GM23248 (cell line): ENCODE results near the gene TLCD2. TPM values are rescaled to one million over a fixed set of nuclear protein-coding genes. Genes with fewer than 3 reads are reported as not detected.
A peak's percentile ranks its signal among the peaks of the same experiment; 100 is the strongest.
"Not testable (repeated sequence)": the region's sequence is repeated elsewhere in the genome, so short reads cannot be mapped to it uniquely, and the experiment has no call there.

Source experiments
- DNase-seq: peaks from one replicate; pipeline ENCODE4 v3.0.0-alpha.2; 2015
- H2AFZ ChIP-seq: fragments of 200-600 bp; sonication (generic); 2 replicates; pipeline ENCODE4 v1.6.1; 2016; ENCODE audit warnings: antibody characterized with exemption
- H3F3A ChIP-seq: fragments of 200-600 bp; sonication (generic); 2 replicates; pipeline ENCODE4 v1.6.1; 2016; ENCODE audit warnings: mild to moderate bottlenecking, antibody characterized with exemption, mixed run types; ENCODE audit not compliant: insufficient read depth
- H3K27ac ChIP-seq: fragments of 200-600 bp; sonication (generic); 2 replicates; pipeline ENCODE4 v1.5.1; 2016; ENCODE audit warnings: mild to moderate bottlenecking
- H3K27me3 ChIP-seq: fragments of 200-600 bp; sonication (generic); replicated peaks from 2 replicates; pipeline ENCODE4 v1.6.1; 2016; ENCODE audit warnings: mild to moderate bottlenecking; ENCODE audit not compliant: insufficient read depth
- H3K36me3 ChIP-seq: fragments of 200-600 bp; sonication (generic); 2 replicates; pipeline ENCODE4 v1.6.1; 2016; ENCODE audit warnings: low read depth, mild to moderate bottlenecking
- H3K4me1 ChIP-seq: fragments of 200-600 bp; sonication (generic); 2 replicates; pipeline ENCODE4 v1.6.1; 2016; ENCODE audit warnings: mild to moderate bottlenecking; ENCODE audit not compliant: insufficient read depth
- H3K4me2 ChIP-seq: fragments of 200-600 bp; sonication (generic); one replicate; pipeline ENCODE4 v1.6.1; 2016; ENCODE audit warnings: mild to moderate bottlenecking; ENCODE audit not compliant: unreplicated experiment
- H3K4me3 ChIP-seq: fragments of 200-600 bp; sonication (generic); 2 replicates; pipeline ENCODE4 v1.5.1; 2016; ENCODE audit warnings: mild to moderate bottlenecking
- H3K79me2 ChIP-seq: fragments of 200-600 bp; sonication (generic); 2 replicates; pipeline ENCODE4 v1.6.1; 2016; ENCODE audit warnings: mild to moderate bottlenecking; ENCODE audit not compliant: insufficient read depth
- H3K9ac ChIP-seq: fragments of 200-600 bp; sonication (generic); 2 replicates; pipeline ENCODE4 v1.6.1; 2016; ENCODE audit warnings: mild to moderate bottlenecking
- H3K9me2 ChIP-seq: fragments of 200-600 bp; sonication (generic); 2 replicates; pipeline ENCODE4 v1.6.1; 2016; ENCODE audit warnings: mixed run types, mild to moderate bottlenecking, moderate library complexity; ENCODE audit not compliant: insufficient read depth
- H3K9me3 ChIP-seq: fragments of 200-600 bp; sonication (generic); one replicate; pipeline ENCODE4 v1.6.1; 2017; ENCODE audit warnings: low read depth
- H4K20me1 ChIP-seq: fragments of 200-600 bp; sonication (generic); 2 replicates; pipeline ENCODE4 v1.6.0; 2016; ENCODE audit not compliant: insufficient read depth
- EZH2 ChIP-seq: fragments of 200-600 bp; sonication (generic); IDR thresholded peaks from 2 replicates; pipeline ENCODE4 v1.6.1; 2018; ENCODE audit warnings: antibody characterized with exemption, mild to moderate bottlenecking; ENCODE audit not compliant: insufficient read depth, poor library complexity, severe bottlenecking
- EZH2phosphoT487 ChIP-seq: fragments of 200-600 bp; sonication (generic); IDR thresholded peaks from 2 replicates; pipeline ENCODE4 v1.6.1; 2018; ENCODE audit warnings: antibody characterized with exemption, moderate library complexity, mild to moderate bottlenecking, low read depth; ENCODE audit not compliant: insufficient read depth
- WGBS, 2 experiments: methylation state at CpG; one replicate each; pipeline ENCODE4 v1.1.6; 2015 to 2017; ENCODE audit warnings: low lambda C conversion rate in 2 of 2, low coverage in 1 of 2; ENCODE audit errors: missing lambda C conversion rate in 2 of 2; 5-methylcytosine and 5-hydroxymethylcytosine counted together
- in situ Hi-C: fragments of 300-500 bp; cut with MboI; formaldehyde crosslinking; loops from 2 replicates; pipeline ENCODE4 v1.15.0; 2020
- polyA plus RNA-seq: library from polyadenylated mRNA; unstranded; fragments of >200 nt; fragmentation: Nextera tagmentation; extraction: Ambion mirVana; gene quantifications from 2 replicates; pipeline ENCODE4 v1.2.1, GENCODE V29; 2016
- total RNA-seq: library from RNA; depleted of rRNA; stranded (reverse); fragments of >200 nt; shearing (Covaris generic); gene quantifications from 2 replicates; pipeline ENCODE4 v1.2.3, GENCODE V29; 2014

Gene TLCD2
- total and polyA plus RNA-seq, 2 experiments from 2014 or later: 2.2 to 2.4 TPM

DNA sequence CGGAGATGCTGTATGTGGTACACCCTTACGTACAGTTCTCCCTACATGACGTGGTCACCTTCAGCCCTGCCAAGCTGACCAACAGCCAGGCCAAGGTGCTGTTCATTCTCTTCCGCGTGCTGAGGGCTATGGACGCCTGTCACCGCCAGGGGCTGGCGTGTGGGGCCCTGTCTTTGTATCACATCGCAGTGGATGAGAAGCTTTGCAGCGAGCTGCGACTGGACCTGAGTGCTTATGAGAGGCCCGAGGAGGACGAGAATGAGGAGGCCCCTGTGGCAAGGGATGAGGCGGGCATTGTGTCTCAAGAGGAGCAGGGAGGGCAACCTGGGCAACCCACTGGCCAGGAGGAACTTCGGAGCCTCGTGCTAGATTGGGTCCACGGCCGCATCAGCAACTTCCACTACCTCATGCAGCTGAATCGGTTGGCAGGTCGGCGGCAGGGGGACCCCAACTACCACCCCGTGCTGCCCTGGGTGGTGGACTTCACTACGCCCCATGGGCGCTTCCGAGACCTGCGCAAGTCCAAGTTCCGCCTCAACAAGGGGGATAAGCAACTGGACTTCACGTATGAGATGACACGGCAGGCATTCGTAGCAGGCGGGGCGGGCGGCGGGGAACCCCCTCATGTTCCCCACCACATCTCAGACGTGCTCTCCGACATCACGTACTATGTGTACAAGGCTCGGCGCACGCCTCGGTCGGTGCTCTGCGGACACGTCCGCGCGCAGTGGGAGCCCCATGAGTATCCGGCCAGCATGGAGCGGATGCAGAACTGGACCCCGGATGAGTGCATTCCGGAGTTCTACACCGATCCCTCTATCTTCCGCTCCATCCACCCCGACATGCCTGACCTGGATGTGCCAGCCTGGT, 15.7 kb upstream of the TLCD2 start:
- H3K4me1 ChIP-seq: peaks cover 6% of the 10 kb centered on the region; the same call in 1 of the 2 replicates
- H3F3A ChIP-seq: peaks cover 12% of the 10 kb centered on the region
- in situ Hi-C loops: loop anchor here (10.0 kb wide), 1 partner anchor 59 kb away; no protein-coding TSS in a partner anchor
- H3K9me2 ChIP-seq: no peaks in the 10 kb centered on the region
- DNase-seq: no peak
- TF ChIP-seq EZH2phosphoT487: no peak
- TF ChIP-seq EZH2: no peak
- H3K4me2 ChIP-seq: peak overlapping the region; percentile 85
- no peaks in the 10 kb centered on the region for H4K20me1 ChIP-seq
- no peak overlapping the region for H3K27ac ChIP-seq
- H3K9ac ChIP-seq: no peak overlapping the region
- H3K79me2 ChIP-seq: peaks cover 18% of the 10 kb centered on the region
- H3K27me3 ChIP-seq: no peaks in the 10 kb centered on the region
- H3K36me3 ChIP-seq: no peaks in the 10 kb centered on the region
- H3K9me3 ChIP-seq: no peaks in the 10 kb centered on the region
- no peak overlapping the region for H2AFZ ChIP-seq
- H3K4me3 ChIP-seq: peak overlapping the region; percentile 70
- 93 to 96% methylated on average over 52 to 54 of the region's 54 CpGs for WGBS, 2 experiments

DNA sequence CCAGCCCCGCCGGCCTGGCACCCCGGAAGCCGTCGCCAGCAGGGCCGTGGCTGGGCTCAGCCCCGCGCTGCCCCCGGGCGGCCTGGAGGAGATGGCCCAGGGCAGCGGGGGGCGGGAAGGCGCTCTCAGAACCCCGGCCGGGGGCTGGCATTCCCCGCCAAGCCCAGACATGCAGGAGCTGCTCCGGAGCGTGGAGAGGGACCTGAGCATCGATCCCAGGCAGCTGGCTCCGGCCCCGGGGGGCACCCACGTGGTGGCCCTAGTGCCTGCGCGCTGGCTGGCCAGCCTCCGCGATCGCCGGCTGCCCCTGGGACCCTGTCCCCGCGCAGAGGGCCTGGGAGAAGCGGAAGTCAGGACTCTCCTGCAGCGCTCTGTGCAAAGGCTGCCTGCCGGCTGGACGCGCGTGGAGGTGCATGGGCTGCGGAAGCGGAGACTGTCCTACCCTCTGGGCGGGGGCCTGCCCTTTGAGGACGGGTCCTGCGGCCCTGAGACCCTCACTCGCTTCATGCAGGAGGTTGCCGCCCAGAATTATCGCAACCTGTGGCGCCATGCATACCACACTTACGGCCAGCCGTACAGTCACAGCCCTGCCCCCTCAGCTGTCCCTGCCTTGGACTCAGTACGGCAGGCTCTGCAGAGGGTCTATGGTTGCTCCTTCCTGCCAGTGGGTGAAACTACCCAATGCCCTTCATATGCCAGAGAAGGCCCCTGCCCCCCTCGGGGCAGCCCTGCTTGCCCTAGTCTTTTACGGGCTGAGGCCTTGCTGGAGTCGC, 14.9 kb upstream of the TLCD2 start:
- peak overlapping the region; percentile 85 for H3K4me2 ChIP-seq
- in situ Hi-C loops: loop anchor here (10.0 kb wide), 1 partner anchor 60 kb away; no protein-coding TSS in a partner anchor
- H3K9ac ChIP-seq: peak overlapping the region; percentile 84
- H3F3A ChIP-seq: peaks cover 12% of the 10 kb centered on the region
- H3K4me3 ChIP-seq: peak overlapping the region; percentile 70
- DNase-seq: no peak
- H4K20me1 ChIP-seq: no peaks in the 10 kb centered on the region
- H3K9me3 ChIP-seq: no peaks in the 10 kb centered on the region
- peaks cover 18% of the 10 kb centered on the region for H3K79me2 ChIP-seq
- H3K36me3 ChIP-seq: no peaks in the 10 kb centered on the region
- H3K27ac ChIP-seq: peak overlapping the region; percentile 55; the same call in 1 of the 2 replicates
- no peaks in the 10 kb centered on the region; the same call in 1 of the 2 replicates for H3K4me1 ChIP-seq
- peak overlapping the region; percentile 91; the same call in 1 of the 2 replicates for H2AFZ ChIP-seq
- 22 to 24% methylated on average over 36 to 42 of the region's 51 CpGs for WGBS, 2 experiments
- H3K9me2 ChIP-seq: no peaks in the 10 kb centered on the region
- H3K27me3 ChIP-seq: no peaks in the 10 kb centered on the region
- TF ChIP-seq EZH2: no peak
- TF ChIP-seq EZH2phosphoT487: no peak

DNA sequence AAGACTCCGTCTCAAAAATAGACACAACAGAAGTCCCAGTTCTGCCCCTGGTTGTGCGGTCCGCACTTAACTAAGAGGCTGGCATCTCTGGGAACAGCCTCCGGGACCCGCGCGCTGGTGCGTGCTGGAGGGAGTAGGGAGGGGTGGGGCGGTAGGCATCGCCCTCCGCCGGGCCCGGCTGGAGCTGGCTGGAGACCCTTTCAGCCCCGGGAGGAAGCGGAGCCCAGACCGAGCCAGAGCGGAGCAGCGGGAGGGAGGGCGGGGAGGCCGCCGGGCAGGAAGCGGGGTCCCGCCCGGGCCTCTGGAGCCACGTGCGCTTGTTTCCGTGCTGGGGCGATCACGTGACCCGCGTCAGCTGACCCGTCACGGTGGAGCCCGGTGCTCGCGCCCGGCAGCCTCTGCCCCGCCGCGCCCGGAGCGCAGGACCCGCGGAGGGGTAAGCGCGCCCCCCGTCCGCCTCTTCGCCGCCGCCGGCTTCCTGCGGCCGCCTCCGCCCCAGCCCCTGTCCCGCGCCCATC, 14.2 kb upstream of the TLCD2 start, which contains the start of gene WDR81:
Gene WDR81, plus strand, starts transcription at position 354 of the 518 bp plus-strand sequence. CDS start 256 bp downstream, outside the sequence.
- Histone ChIP-seq H4K20me1 (no peaks in the 10 kb centered on the region), H3F3A (peaks cover 8% of the 10 kb centered on the region; the same call in 1 of the 2 replicates), H3K4me1 (no peaks in the 10 kb centered on the region; the same call in 1 of the 2 replicates), H3K27ac (peak within 1 kb of the TSS; percentile 55), H3K27me3 (no peaks in the 10 kb centered on the region), H3K79me2 (peaks cover 18% of the 10 kb centered on the region), H2AFZ (peak within 1 kb of the TSS; percentile 91), H3K9me2 (no peaks in the 10 kb centered on the region), H3K4me2 (peak within 1 kb of the TSS; percentile 85), H3K4me3 (peak within 1 kb of the TSS; percentile 70), H3K36me3 (no peaks in the 10 kb centered on the region), H3K9ac (peak within 1 kb of the TSS; percentile 84), H3K9me3 (no peaks in the 10 kb centered on the region)
- DNase-seq: peak; percentile 95
- WGBS, 2 experiments: 1 to 2% methylated on average over 17 to 44 of the region's 57 CpGs
- no peak for TF ChIP-seq EZH2
- TF ChIP-seq EZH2phosphoT487: no peak
- in situ Hi-C loops: loop anchor here (10.0 kb wide), 1 partner anchor 60 kb away; no protein-coding TSS in a partner anchor

DNA sequence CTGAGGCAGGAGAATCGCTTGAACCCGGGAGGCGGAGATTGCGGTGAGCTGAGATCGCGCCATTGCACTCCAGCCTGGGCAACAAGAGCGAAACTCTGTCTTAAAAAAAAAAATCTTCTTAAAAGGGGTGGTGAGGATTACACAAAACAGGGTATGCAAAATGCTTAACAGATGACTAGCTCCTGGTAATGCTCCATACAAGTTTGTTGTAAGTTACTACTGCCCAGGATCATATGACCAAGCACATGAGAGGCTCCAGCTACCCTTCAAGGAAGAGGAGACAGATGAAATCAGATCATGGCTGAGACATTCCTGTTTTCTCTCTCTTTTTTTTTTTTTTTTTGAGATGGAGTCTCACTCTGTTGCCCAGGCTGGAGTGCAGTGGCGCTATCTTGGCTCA, 11.8 kb upstream of the TLCD2 start:
- not testable (repeated sequence) for H3K9me2 ChIP-seq, H3K9me3 ChIP-seq, H3K4me1 ChIP-seq, H2AFZ ChIP-seq, H3F3A ChIP-seq, H3K36me3 ChIP-seq, H3K4me2 ChIP-seq, H3K9ac ChIP-seq, H3K4me3 ChIP-seq, H4K20me1 ChIP-seq, H3K27me3 ChIP-seq
- DNase-seq: peak; percentile 84
- Histone ChIP-seq H3K27ac (peak overlapping the region; percentile 53), H3K79me2 (peaks cover 18% of the 10 kb centered on the region)
- WGBS, 2 experiments: 54 to 75% methylated on average over 7 to 8 of the region's 8 CpGs
- in situ Hi-C loops: loop anchor here (10.0 kb wide), 1 partner anchor 63 kb away; no protein-coding TSS in a partner anchor
